ENCODE results near the gene PLK1. TPM values are rescaled to one million over a fixed set of nuclear protein-coding genes. Genes with fewer than 3 reads are reported as not detected.
A peak's percentile ranks its signal among the peaks of the same experiment; 100 is the strongest.

The PLK1 gene
- total and polyA plus RNA-seq, 2 of the 13 experiments (the other 11 are each of a cell fraction or from before 2014, with no cell fraction given) = 71.5 to 76.3 TPM

- peak; percentile 95 for TF ChIP-seq STAT6 (CRISPR knock-in tag; IDR thresholded peaks at IDR 0.05; ENCODE audit: borderline replicate concordance)
- TF ChIP-seq U2AF2 (IDR thresholded peaks at IDR 0.05; ENCODE audit: low read depth, low read length) = peak; percentile 36; the same call in 1 of the 2 replicates
- TF ChIP-seq RFX5 (IDR thresholded peaks at IDR 0.05; ENCODE audit: low read depth, low read length) = peak; percentile 72; the same call in 1 of the 2 replicates
- peak; percentile 100 for TF ChIP-seq XRCC5 (optimal IDR thresholded peaks at IDR 0.05; ENCODE audit: low read length)
- TF ChIP-seq TCF12 (IDR thresholded peaks at IDR 0.05) = no peak
- peak; percentile 97 for TF ChIP-seq TCF12 (CRISPR knock-in tag; IDR thresholded peaks at IDR 0.05)
- peak; percentile 98; the same call in 1 of the 2 replicates for TF ChIP-seq ZNF567 (CRISPR knock-in tag; IDR thresholded peaks at IDR 0.05; ENCODE audit: borderline replicate concordance)
- TF ChIP-seq FOXP4 (CRISPR knock-in tag; IDR thresholded peaks at IDR 0.05) = peak; percentile 63
- TF ChIP-seq LCORL (IDR thresholded peaks at IDR 0.05) = no peak
- TF ChIP-seq LCORL (CRISPR knock-in tag; IDR thresholded peaks at IDR 0.05) = no peak; the same call in 1 of the 2 replicates
- TF ChIP-seq FOXJ3 (CRISPR knock-in tag; IDR thresholded peaks at IDR 0.05; ENCODE audit: borderline replicate concordance) = peak; percentile 84; the same call in 1 of the 2 replicates
- peak; percentile 94 for TF ChIP-seq ZNF142 (CRISPR knock-in tag; IDR thresholded peaks at IDR 0.05)
- 0 out of 2 replicates have a peak, but pooled peaks have one; percentile 45 for TF ChIP-seq CHD2 (IDR thresholded peaks at IDR 0.05; ENCODE audit: low read depth, low read length)
- TF ChIP-seq SETDB1 (CRISPR knock-in tag; IDR thresholded peaks at IDR 0.05; ENCODE audit: borderline replicate concordance) = 0 out of 2 replicates have a peak, but pooled peaks have one; percentile 80
These were observed 37.5 kb upstream of the PLK1 start, which contains the start of the genes DCTN5 and PALB2 (continued) for GRCh38 chr16:23640931-23641765.

All from HepG2 (cell line).